HepG2 (cell line): Measurements from ENCODE around the gene LENEP. TPM values are rescaled to one million over a fixed set of nuclear protein-coding genes. Genes with fewer than 3 reads are reported as not detected.

Experiments used
- ATAC-seq: fragments of 200-7000 bp; cut with Tn5 transposase; 3 replicates; pipeline ENCODE4 v1.9.1; 2020; ENCODE audit warnings: mild to moderate bottlenecking, moderate library complexity
- BruUV-seq: library from RNA; stranded (reverse); fragments of 400-500 nt; replicated peaks from 2 replicates; lab custom pipeline; 2021; lab: Mats Ljungman, UMichigan
- CTCF ChIA-PET: fragments of 300-600 bp; formaldehyde crosslinking; extraction: SDS; loops from one replicate; lab custom pipeline; 2021; ENCODE audit warnings: low total read pairs, inconsistent platforms, low intra/inter-chr PET ratio; lab: Yijun Ruan, JAX
- POLR2A ChIA-PET: fragments of 350-600 bp; sonication (Branson Sonifier 250); formaldehyde crosslinking; loops from one replicate; lab custom pipeline; 2020; ENCODE audit warnings: antibody characterized with exemption, inconsistent platforms; lab: Yijun Ruan, JAX
- DNase-seq: peaks from one replicate; pipeline ENCODE4 v3.0.0-alpha.2; 2015; ENCODE audit warnings: low spot score
- FAIRE-seq: peaks from 3 replicates; lab custom pipeline; 2011; peaks lifted over from hg19 to GRCh38; lab: Jason Lieb, UNC
- H2AFZ ChIP-seq: one replicate; pipeline ENCODE4 v1.6.1; 2011; ENCODE audit warnings: low read length, inconsistent platforms
- H3K27ac ChIP-seq: fragments of 300-600 bp; 3 replicates; pipeline ENCODE4 v1.8.0; 2011; ENCODE audit warnings: mixed run types, mild to moderate bottlenecking, mixed read lengths, low read length, inconsistent platforms; ENCODE audit not compliant: insufficient read depth; ENCODE audit errors: extremely low read length
- H3K27me3 ChIP-seq, 2 experiments: fragments of 200-600 bp in 1 of 2; 2 replicates in 1 of 2; 3 replicates in 1 of 2; pipeline versions ENCODE4 v1.6.0 to v1.8.0; 2011; ENCODE audit warnings: low read length in 2 of 2, mild to moderate bottlenecking in 2 of 2, moderate library complexity in 2 of 2, inconsistent platforms in 1 of 2; ENCODE audit not compliant: insufficient read depth in 2 of 2, control insufficient read depth in 1 of 2
- H3K36me3 ChIP-seq, 2 experiments: fragments of 200-600 bp in 1 of 2; replicated peaks in 1 of 2; 2 replicates in 1 of 2; 3 replicates in 1 of 2; pipeline versions ENCODE4 v1.5.1 to v1.8.0; 2011; ENCODE audit warnings: low read length in 2 of 2, inconsistent platforms in 1 of 2; ENCODE audit not compliant: insufficient read depth in 2 of 2, control insufficient read depth in 1 of 2
- H3K4me1 ChIP-seq: 2 replicates; pipeline ENCODE4 v1.5.1; 2012; ENCODE audit warnings: low read length, inconsistent platforms; ENCODE audit not compliant: insufficient read depth
- H3K4me2 ChIP-seq: 2 replicates; pipeline ENCODE4 v1.6.0; 2011; ENCODE audit warnings: low read depth, low read length, inconsistent platforms
- H3K4me3 ChIP-seq, 3 experiments: fragments of 200-600 bp in 1 of 3; sonication (generic), shearing (Covaris generic) in 1 of 3; replicated peaks in 1 of 3; 2 replicates each; pipeline ENCODE4 v1.5.1; 2011 to 2016; ENCODE audit warnings: low read length in 3 of 3, inconsistent platforms in 2 of 3, low read depth in 2 of 3, mild to moderate bottlenecking in 2 of 3, control low read depth in 1 of 3, mixed read lengths in 1 of 3; ENCODE audit not compliant: insufficient read depth in 1 of 3
- H3K79me2 ChIP-seq: one replicate; pipeline ENCODE4 v1.6.1; 2011; ENCODE audit warnings: low read length, inconsistent platforms; ENCODE audit not compliant: insufficient read depth
- H3K9ac ChIP-seq: 2 replicates; pipeline ENCODE4 v1.6.0; 2011; ENCODE audit warnings: mild to moderate bottlenecking, low read depth, low read length, inconsistent platforms; ENCODE audit not compliant: insufficient read depth
- H3K9me3 ChIP-seq: 2 replicates; pipeline ENCODE4 v1.5.1; 2012; ENCODE audit warnings: mild to moderate bottlenecking, low read length
- H4K20me1 ChIP-seq: 2 replicates; pipeline ENCODE4 v1.6.0; 2011; ENCODE audit warnings: inconsistent platforms, mild to moderate bottlenecking, low read length, moderate library complexity; ENCODE audit not compliant: insufficient read depth
- ELF1 ChIP-seq: sonication (generic); formaldehyde crosslinking; IDR thresholded peaks from 2 replicates; pipeline ENCODE4 v1.4.0; 2020; ENCODE audit warnings: missing genetic modification reagents
- FOXP1 ChIP-seq, 2 experiments: fragments of 450-650 bp in 1 of 2; IDR thresholded peaks; 2 replicates each; pipeline ENCODE4 v1.6.1; 2017 to 2018; ENCODE audit warnings: antibody characterized with exemption in 1 of 2
- MAFG ChIP-seq: sonication (generic); formaldehyde crosslinking; IDR thresholded peaks from 2 replicates; pipeline ENCODE4 v1.5.1; 2020; ENCODE audit warnings: mild to moderate bottlenecking, missing genetic modification reagents
- NR2F1 ChIP-seq, 2 experiments: fragments of 450-650 bp in 1 of 2; formaldehyde crosslinking in 1 of 2; IDR thresholded peaks; 2 replicates each; pipeline versions ENCODE4 v1.5.0 to v1.6.1; 2016 to 2020; ENCODE audit warnings: mild to moderate bottlenecking in 1 of 2, missing compliant biosample characterization in 1 of 2, missing genetic modification reagents in 1 of 2, moderate library complexity in 1 of 2
- POLR2AphosphoS5 ChIP-seq: IDR thresholded peaks from 2 replicates; pipeline ENCODE4 v1.6.1; 2012; ENCODE audit warnings: low read depth, low read length
- RNF219 ChIP-seq: sonication (generic); formaldehyde crosslinking; IDR thresholded peaks from 2 replicates; pipeline ENCODE4 v1.5.0; 2020; ENCODE audit warnings: mild to moderate bottlenecking, missing genetic modification reagents
- ZBTB42 ChIP-seq: sonication (generic); formaldehyde crosslinking; IDR thresholded peaks from 2 replicates; pipeline ENCODE4 v1.5.0; 2020; ENCODE audit warnings: mild to moderate bottlenecking, missing genetic modification reagents
- ZNF121 ChIP-seq: sonication (generic); formaldehyde crosslinking; IDR thresholded peaks from 2 replicates; pipeline ENCODE4 v1.5.0; 2020; ENCODE audit warnings: mild to moderate bottlenecking, missing genetic modification reagents
- ZNF407 ChIP-seq: sonication (generic); formaldehyde crosslinking; IDR thresholded peaks from one replicate; pipeline ENCODE4 v1.5.1; 2020; ENCODE audit warnings: mild to moderate bottlenecking, missing genetic modification reagents; ENCODE audit errors: not compliant biosample characterization
- ZNF451 ChIP-seq: sonication (generic); formaldehyde crosslinking; IDR thresholded peaks from 2 replicates; pipeline ENCODE4 v1.5.0; 2020; ENCODE audit warnings: mild to moderate bottlenecking, missing genetic modification reagents
- ZNF496 ChIP-seq: sonication (generic); formaldehyde crosslinking; IDR thresholded peaks from 2 replicates; pipeline ENCODE4 v1.8.1; 2023; ENCODE audit warnings: mild to moderate bottlenecking, moderate library complexity, missing genetic modification reagents; ENCODE audit not compliant: insufficient replicate concordance
- ZNF770 ChIP-seq: sonication (generic); formaldehyde crosslinking; IDR thresholded peaks from 2 replicates; pipeline ENCODE4 v1.5.0; 2020; ENCODE audit warnings: mild to moderate bottlenecking, missing genetic modification reagents
- WGBS: methylation state at CpG from one replicate; pipeline ENCODE4 v1.1.6; 2017; ENCODE audit warnings: low lambda C conversion rate; 5-methylcytosine and 5-hydroxymethylcytosine counted together
- in situ Hi-C: cut with HindIII; loops from 2 replicates; pipeline ENCODE4 v1.10.0; 2017; ENCODE audit warnings: low pct_unique_long_range_greater_than_20kb; ENCODE audit not compliant: extremely low pct_ligation_motif_present
- intact Hi-C: fragments of 100-400 bp; cut with micrococcal nuclease; formaldehyde crosslinking; loops from one replicate; pipeline ENCODE4 v1.10.0; 2022; ENCODE audit not compliant: unreplicated experiment
- polyA plus RNA-seq, 8 experiments: library from polyadenylated mRNA; depleted of rRNA in 3 of 8; stranded (reverse) in 7 of 8; unstranded in 1 of 8; fragments of >200 nt; fragmentation: Illumina TruSeq in 4 of 8; extraction: Trizol in 4 of 8; gene quantifications; 2 replicates each; pipeline versions ENCODE4 v1.2.1 to v1.2.3, GENCODE V29; 2011 to 2016; ENCODE audit warnings: low read depth in 4 of 8, missing spikeins in 1 of 8, mixed read lengths in 1 of 8; ENCODE audit not compliant: insufficient read depth in 1 of 8
- total RNA-seq, 5 experiments: library from RNA; depleted of rRNA; stranded (reverse); fragments of >200 nt; fragmentation: Illumina TruSeq; extraction: Trizol; gene quantifications; 2 replicates each; pipeline ENCODE4 v1.2.3, GENCODE V29; 2016; ENCODE audit warnings: low read depth in 1 of 5

LENEP gene
- total and polyA plus RNA-seq, 2 of the 13 experiments (the other 11 are each of a cell fraction or from before 2014, with no cell fraction given) = 0.29 TPM; not detected in 1

- no peak for DNase-seq
- Histone ChIP-seq H3K4me1 (peaks cover 64% of the 10 kb centered on the region), H3K36me3 (no peaks in the 10 kb centered on the region), H2AFZ (no peak overlapping the region), H3K79me2 (no peaks in the 10 kb centered on the region), H3K27ac (no peak overlapping the region), H3K9ac (no peak overlapping the region; the same call in 1 of the 2 replicates), H3K9me3 (no peaks in the 10 kb centered on the region), H3K4me2 (peak overlapping the region; percentile 65), H3K27me3 (no peaks in the 10 kb centered on the region), H4K20me1 (no peaks in the 10 kb centered on the region), H3K4me3 (peak overlapping the region in 1 of 3 experiments; percentile 30; a peak in 1 of 6 replicates)
- POLR2A ChIA-PET = interaction anchor here (1.0 to 2.5 kb wide), 6 partner anchors 16 to 52 kb away, joined by 3 to 11 read pairs (median 4); partner anchors contain the start of gene SHC1
- FAIRE-seq = peak; percentile 71
- CTCF ChIA-PET = no interaction called here
- in situ Hi-C loops (no loop called here), intact Hi-C loops (no loop called here)
- BruUV-seq = no TSS peak
- ATAC-seq = peak; percentile 58
- WGBS = 0% methylated on average over 4 of the region's 4 CpGs
- TF ChIP-seq ZNF451 (CRISPR knock-in tag) (no peak), NR2F1 (CRISPR knock-in tag; IDR thresholded peaks at IDR 0.05) (no peak), ZNF407 (CRISPR knock-in tag) (no peak), POLR2AphosphoS5 (no peak), ZNF121 (CRISPR knock-in tag) (no peak), ZNF496 (CRISPR knock-in tag) (no peak), ZBTB42 (CRISPR knock-in tag) (no peak), FOXP1 (IDR thresholded peaks at IDR 0.05) (no peak), FOXP1 (CRISPR knock-in tag; IDR thresholded peaks at IDR 0.05) (no peak), MAFG (CRISPR knock-in tag) (no peak), ZNF770 (CRISPR knock-in tag) (no peak; the same call in 1 of the 2 replicates), ELF1 (CRISPR knock-in tag) (peak; percentile 42; the same call in 1 of the 2 replicates), RNF219 (CRISPR knock-in tag) (no peak)
Measured at GRCh38 chr1:155022927-155023236, 29.5 kb downstream of the LENEP start.
